ENCODE measurements around the gene VIPR1.

Gene VIPR1

GRCh38 chr3:42515976-42516375 is 13.5 kb downstream of the VIPR1 start:
- Histone ChIP-seq H4K20me1 (ENCODE audit: insufficient read depth, low read length) (no peaks in the 10 kb centered on the region), H2AFZ (ENCODE audit: low read depth, low read length) (no peak overlapping the region), H3K4me3 (ENCODE audit: low read length) (no peak overlapping the region), H3K27ac (ENCODE audit: low read length) (no peak overlapping the region), H3K9ac (ENCODE audit: low read length) (no peak overlapping the region), H3K4me2 (ENCODE audit: low read length) (no peak overlapping the region), H3K9me3 (ENCODE audit: insufficient read depth, low read length) (no peaks in the 10 kb centered on the region), H3K4me1 (ENCODE audit: low read length) (no peaks in the 10 kb centered on the region), H3K27me3 (ENCODE audit: low read depth, low read length) (no peaks in the 10 kb centered on the region), H3K79me2 (ENCODE audit: low read length) (no peaks in the 10 kb centered on the region), H3K36me3 (replicated peaks; ENCODE audit: low read depth, low read length) (no peaks in the 10 kb centered on the region)
- TF ChIP-seq EZH2phosphoT487 (IDR thresholded peaks at IDR 0.05; ENCODE audit: low read depth) (no peak), CTCF (IDR thresholded peaks at IDR 0.05; ENCODE audit: low read depth, low read length) (no peak)

- H3K27ac ChIP-seq (ENCODE audit: low read length) = no peak overlapping the region
- H3K4me1 ChIP-seq (ENCODE audit: low read length) = no peaks in the 10 kb centered on the region
- H3K9ac ChIP-seq (ENCODE audit: low read length) = no peak overlapping the region
- no peaks in the 10 kb centered on the region for H3K27me3 ChIP-seq (ENCODE audit: low read depth, low read length)
- TF ChIP-seq CTCF (IDR thresholded peaks at IDR 0.05; ENCODE audit: low read depth, low read length) = no peak
- TF ChIP-seq EZH2phosphoT487 (IDR thresholded peaks at IDR 0.05; ENCODE audit: low read depth) = no peak
- H3K4me2 ChIP-seq (ENCODE audit: low read length) = no peak overlapping the region
- no peak overlapping the region for H3K4me3 ChIP-seq (ENCODE audit: low read length)
- H2AFZ ChIP-seq (ENCODE audit: low read depth, low read length) = no peak overlapping the region
- H3K79me2 ChIP-seq (ENCODE audit: low read length) = no peaks in the 10 kb centered on the region
- no peaks in the 10 kb centered on the region for H4K20me1 ChIP-seq (ENCODE audit: insufficient read depth, low read length)
- H3K9me3 ChIP-seq (ENCODE audit: insufficient read depth, low read length) = no peaks in the 10 kb centered on the region
- no peaks in the 10 kb centered on the region for H3K36me3 ChIP-seq (replicated peaks; ENCODE audit: low read depth, low read length)
These were observed 14.0 kb downstream of the VIPR1 start for GRCh38 chr3:42516443-42516842.

GRCh38 chr3:42517117-42517516 is 14.7 kb downstream of the VIPR1 start:
- no peak overlapping the region for H3K4me3 ChIP-seq (ENCODE audit: low read length)
- no peak overlapping the region for H3K27ac ChIP-seq (ENCODE audit: low read length)
- H2AFZ ChIP-seq (ENCODE audit: low read depth, low read length) = no peak overlapping the region
- no peaks in the 10 kb centered on the region for H3K36me3 ChIP-seq (replicated peaks; ENCODE audit: low read depth, low read length)
- H3K4me1 ChIP-seq (ENCODE audit: low read length) = no peaks in the 10 kb centered on the region
- H3K9ac ChIP-seq (ENCODE audit: low read length) = no peak overlapping the region
- no peak overlapping the region for H3K4me2 ChIP-seq (ENCODE audit: low read length)
- no peaks in the 10 kb centered on the region for H3K79me2 ChIP-seq (ENCODE audit: low read length)
- no peaks in the 10 kb centered on the region for H3K27me3 ChIP-seq (ENCODE audit: low read depth, low read length)
- H4K20me1 ChIP-seq (ENCODE audit: insufficient read depth, low read length) = no peaks in the 10 kb centered on the region
- no peaks in the 10 kb centered on the region for H3K9me3 ChIP-seq (ENCODE audit: insufficient read depth, low read length)
- TF ChIP-seq EZH2phosphoT487 (IDR thresholded peaks at IDR 0.05; ENCODE audit: low read depth) (no peak), CTCF (IDR thresholded peaks at IDR 0.05; ENCODE audit: low read depth, low read length) (no peak)

GRCh38 chr3:42518800-42519567 is 16.5 kb downstream of the VIPR1 start:
- H3K4me1 ChIP-seq (ENCODE audit: low read length) = no peaks in the 10 kb centered on the region
- no peak for TF ChIP-seq EZH2phosphoT487 (IDR thresholded peaks at IDR 0.05; ENCODE audit: low read depth)
- peak; percentile 42 for TF ChIP-seq CTCF (IDR thresholded peaks at IDR 0.05; ENCODE audit: low read depth, low read length)
- H3K4me2 ChIP-seq (ENCODE audit: low read length) = no peak overlapping the region
- no peak overlapping the region for H3K27ac ChIP-seq (ENCODE audit: low read length)
- no peaks in the 10 kb centered on the region for H3K27me3 ChIP-seq (ENCODE audit: low read depth, low read length)
- H2AFZ ChIP-seq (ENCODE audit: low read depth, low read length) = no peak overlapping the region
- no peaks in the 10 kb centered on the region for H4K20me1 ChIP-seq (ENCODE audit: insufficient read depth, low read length)
- H3K4me3 ChIP-seq (ENCODE audit: low read length) = no peak overlapping the region
- no peaks in the 10 kb centered on the region for H3K36me3 ChIP-seq (replicated peaks; ENCODE audit: low read depth, low read length)
- H3K9me3 ChIP-seq (ENCODE audit: insufficient read depth, low read length) = no peaks in the 10 kb centered on the region
- no peaks in the 10 kb centered on the region for H3K79me2 ChIP-seq (ENCODE audit: low read length)
- no peak overlapping the region for H3K9ac ChIP-seq (ENCODE audit: low read length)
